Activated naive CD8-positive, alpha-beta T cell treated with anti-CD3 and anti-CD28 coated beads, Interleukin-2, amount 10 ng/mL, durations not matched to agents 7 days and 5 days (primary cell): Measurements from ENCODE around the gene LSAMP. TPM values are rescaled to one million over a fixed set of nuclear protein-coding genes. Genes with fewer than 3 reads are reported as not detected.

Experiments
- ATAC-seq: fragments of 150-1000 bp; cut with Tn5 transposase; one replicate; pipeline ENCODE4 v1.10.0; 2021; ENCODE audit warnings: low read depth, moderate library complexity
- POLR2A ChIA-PET: fragments of 350-600 bp; sonication (Branson Sonifier 250); formaldehyde crosslinking; loops from one replicate; lab custom pipeline; 2021; ENCODE audit warnings: antibody characterized with exemption; lab: Charles Lee
- DNase-seq: peaks from one replicate; pipeline ENCODE4 v3.0.0; 2021
- H3K27ac Mint-ChIP-seq: one replicate; pipeline ENCODE4 v1.8.0; 2022; ENCODE audit warnings: mild to moderate bottlenecking, mixed read lengths
- H3K27me3 Mint-ChIP-seq: one replicate; pipeline ENCODE4 v1.8.0; 2022; ENCODE audit warnings: mild to moderate bottlenecking, moderate library complexity, mixed read lengths
- H3K36me3 Mint-ChIP-seq: one replicate; pipeline ENCODE4 v1.8.0; 2021; ENCODE audit warnings: mild to moderate bottlenecking, mixed read lengths
- H3K4me1 Mint-ChIP-seq: one replicate; pipeline ENCODE4 v1.8.0; 2021; ENCODE audit warnings: mixed read lengths
- H3K4me3 Mint-ChIP-seq: one replicate; pipeline ENCODE4 v1.8.0; 2022; ENCODE audit warnings: mild to moderate bottlenecking, moderate library complexity, mixed read lengths
- H3K9me3 Mint-ChIP-seq: one replicate; pipeline ENCODE4 v1.8.0; 2021; ENCODE audit warnings: mixed read lengths
- total RNA-seq, 2 experiments: library from RNA; stranded (reverse); gene quantifications; one replicate each; pipeline ENCODE4 v1.2.3, GENCODE V29; 2021

LSAMP gene
- total RNA-seq, 2 experiments from 2014 or later = not detected

DNA sequence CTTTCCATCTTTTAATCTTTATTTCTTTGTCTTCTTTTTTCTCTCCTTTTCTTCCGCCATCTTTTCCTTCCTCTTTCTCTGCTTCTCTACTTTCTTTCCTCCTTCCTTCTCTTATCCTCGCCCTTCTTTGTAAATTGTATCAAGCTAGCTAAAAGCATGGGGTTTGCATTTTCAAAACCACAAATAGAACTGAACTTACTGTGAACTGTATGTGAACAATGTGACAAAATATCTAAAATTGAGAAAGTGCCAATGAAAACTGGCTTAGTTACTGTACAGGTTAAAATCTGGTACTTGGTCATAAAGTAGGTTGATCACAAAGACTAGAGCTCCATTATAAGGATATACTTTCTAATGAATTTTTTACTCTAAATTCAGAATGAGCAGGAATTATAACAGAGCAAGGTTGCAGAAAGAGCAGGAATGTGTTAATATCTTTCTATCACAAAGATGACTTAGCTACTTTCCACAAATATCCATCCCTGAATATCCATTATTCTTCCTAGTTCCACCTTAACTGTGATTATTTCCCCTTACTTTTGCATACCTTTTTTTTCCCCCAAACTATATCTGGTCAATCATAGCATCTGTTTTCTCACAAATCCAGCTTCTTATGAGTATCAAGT lies 122.4 kb downstream of the LSAMP start:
- Mint-ChIP-seq H3K27me3 (no peaks in the 10 kb centered on the region), H3K4me3 (no peak overlapping the region), H3K27ac (no peak overlapping the region), H3K36me3 (no peaks in the 10 kb centered on the region), H3K9me3 (no peaks in the 10 kb centered on the region), H3K4me1 (no peaks in the 10 kb centered on the region)
- DNase-seq = no peak
- no peak for ATAC-seq
- POLR2A ChIA-PET = no interaction called here

DNA sequence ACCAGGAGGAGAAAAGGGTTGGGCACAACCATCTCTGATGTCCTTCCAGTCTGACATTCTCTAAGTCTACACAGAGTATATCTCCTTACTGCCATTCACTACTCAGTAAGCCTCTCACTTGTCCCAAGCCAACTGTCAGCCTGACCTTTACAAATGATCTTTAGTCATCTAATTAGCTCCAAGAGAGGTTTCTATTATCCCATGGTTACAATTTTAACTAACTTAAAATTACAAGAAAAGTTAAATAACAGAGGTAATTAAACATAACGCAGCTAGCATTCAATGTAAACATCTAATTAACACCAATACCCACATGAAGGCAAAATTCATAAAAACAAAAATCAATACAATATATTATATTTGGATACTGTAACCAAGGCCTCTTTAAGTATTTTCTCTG lies 126.9 kb downstream of the LSAMP start:
- Mint-ChIP-seq H3K4me1 (no peaks in the 10 kb centered on the region), H3K27ac (no peak overlapping the region), H3K36me3 (no peaks in the 10 kb centered on the region), H3K9me3 (peaks cover 1% of the 10 kb centered on the region), H3K4me3 (no peak overlapping the region), H3K27me3 (no peaks in the 10 kb centered on the region)
- DNase-seq (no peak), ATAC-seq (no peak)
- POLR2A ChIA-PET = no interaction called here

DNA sequence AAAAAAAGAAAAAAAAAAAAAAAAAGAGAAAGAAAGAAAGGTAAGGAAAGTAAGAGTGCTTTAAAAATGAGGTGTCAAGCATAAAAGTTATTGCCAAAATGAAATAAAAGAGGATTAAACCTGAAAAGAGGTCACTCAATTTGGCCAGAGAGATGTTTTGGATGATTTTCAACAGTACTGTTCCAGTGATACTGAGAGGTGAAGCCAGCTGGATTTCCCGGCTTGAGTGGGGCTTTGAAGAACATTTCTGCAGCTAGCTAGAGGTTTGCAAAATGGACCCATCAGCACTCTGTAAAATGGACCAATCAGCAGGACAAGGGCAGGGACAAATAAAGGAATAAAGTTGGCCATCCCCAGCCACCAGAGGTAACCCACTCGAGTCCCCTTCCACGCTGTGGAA lies 128.5 kb downstream of the LSAMP start:
- H3K9me3 Mint-ChIP-seq = peaks cover 1% of the 10 kb centered on the region
- H3K27ac Mint-ChIP-seq = no peak overlapping the region
- POLR2A ChIA-PET = no interaction called here
- DNase-seq = no peak
- H3K4me3 Mint-ChIP-seq = no peak overlapping the region
- ATAC-seq = no peak
- H3K27me3 Mint-ChIP-seq = no peaks in the 10 kb centered on the region
- no peaks in the 10 kb centered on the region for H3K36me3 Mint-ChIP-seq
- H3K4me1 Mint-ChIP-seq = no peaks in the 10 kb centered on the region

DNA sequence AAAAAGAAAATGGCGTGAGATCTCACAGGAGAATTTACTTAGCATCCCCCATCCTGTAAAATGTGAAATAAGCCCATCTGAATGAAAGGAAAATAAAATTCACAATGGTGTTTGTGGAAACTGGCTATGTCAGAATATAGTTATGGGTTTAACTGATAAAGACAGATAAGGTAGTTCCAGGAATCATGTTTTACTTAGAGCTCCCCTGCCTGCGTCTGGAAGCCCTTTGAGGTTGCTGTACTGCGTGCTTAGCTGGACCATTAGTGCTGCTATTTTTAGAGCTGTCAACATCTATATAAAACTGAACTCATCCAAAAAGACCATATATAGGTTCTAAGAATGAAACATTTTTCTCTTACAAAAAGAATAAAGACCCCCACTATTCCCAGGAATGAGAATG lies 130.8 kb downstream of the LSAMP start:
- Mint-ChIP-seq H3K27me3 (no peaks in the 10 kb centered on the region), H3K27ac (no peak overlapping the region), H3K4me3 (no peak overlapping the region), H3K4me1 (no peaks in the 10 kb centered on the region), H3K36me3 (no peaks in the 10 kb centered on the region), H3K9me3 (peaks cover 1% of the 10 kb centered on the region)
- DNase-seq (no peak), ATAC-seq (no peak)
- POLR2A ChIA-PET = no interaction called here

DNA sequence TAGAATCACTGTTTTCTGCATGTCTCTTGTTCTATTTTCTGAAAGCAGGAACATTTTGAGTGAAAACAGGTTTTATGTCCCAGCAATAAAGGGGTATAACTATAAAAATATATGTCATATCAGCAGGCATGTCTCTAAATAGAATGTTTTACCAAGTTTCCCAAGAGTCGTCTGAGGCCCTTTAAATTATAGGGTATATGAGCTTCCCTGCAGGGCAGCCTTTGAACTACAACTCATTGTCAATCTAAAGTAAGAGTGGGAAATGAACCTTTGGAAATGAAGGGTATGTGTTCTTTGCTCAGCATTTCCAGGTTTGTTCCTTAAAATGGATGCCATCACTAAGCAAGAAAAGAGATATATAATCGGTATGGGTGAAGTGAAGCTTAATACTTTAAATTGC lies 138.6 kb downstream of the LSAMP start:
- Mint-ChIP-seq H3K9me3 (no peaks in the 10 kb centered on the region), H3K27ac (no peak overlapping the region), H3K4me3 (no peak overlapping the region), H3K4me1 (no peaks in the 10 kb centered on the region), H3K36me3 (no peaks in the 10 kb centered on the region), H3K27me3 (no peaks in the 10 kb centered on the region)
- POLR2A ChIA-PET = no interaction called here
- DNase-seq (no peak), ATAC-seq (no peak)

DNA sequence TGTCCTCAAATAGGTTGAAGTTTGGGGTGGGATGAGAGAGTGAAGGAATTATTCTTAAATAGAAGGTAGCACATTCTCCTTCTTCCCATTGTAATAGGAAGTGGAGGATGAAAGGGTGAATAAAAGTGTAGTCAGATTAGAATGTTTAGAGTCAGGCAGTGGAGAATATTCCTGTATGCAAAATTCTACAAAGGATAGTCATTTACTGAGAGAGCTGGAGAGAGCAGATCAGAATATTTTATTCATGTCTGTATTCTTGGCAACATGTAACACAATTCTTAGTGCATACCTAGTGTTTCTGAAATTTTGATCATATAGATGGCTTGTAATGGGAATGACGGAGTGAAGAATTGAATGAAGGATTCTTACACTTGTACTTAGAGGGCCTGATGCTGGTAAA lies 139.1 kb downstream of the LSAMP start:
- H3K4me1 Mint-ChIP-seq = no peaks in the 10 kb centered on the region
- DNase-seq = no peak
- no peaks in the 10 kb centered on the region for H3K36me3 Mint-ChIP-seq
- POLR2A ChIA-PET = no interaction called here
- no peaks in the 10 kb centered on the region for H3K27me3 Mint-ChIP-seq
- H3K27ac Mint-ChIP-seq = no peak overlapping the region
- no peak for ATAC-seq
- H3K4me3 Mint-ChIP-seq = no peak overlapping the region
- no peaks in the 10 kb centered on the region for H3K9me3 Mint-ChIP-seq

DNA sequence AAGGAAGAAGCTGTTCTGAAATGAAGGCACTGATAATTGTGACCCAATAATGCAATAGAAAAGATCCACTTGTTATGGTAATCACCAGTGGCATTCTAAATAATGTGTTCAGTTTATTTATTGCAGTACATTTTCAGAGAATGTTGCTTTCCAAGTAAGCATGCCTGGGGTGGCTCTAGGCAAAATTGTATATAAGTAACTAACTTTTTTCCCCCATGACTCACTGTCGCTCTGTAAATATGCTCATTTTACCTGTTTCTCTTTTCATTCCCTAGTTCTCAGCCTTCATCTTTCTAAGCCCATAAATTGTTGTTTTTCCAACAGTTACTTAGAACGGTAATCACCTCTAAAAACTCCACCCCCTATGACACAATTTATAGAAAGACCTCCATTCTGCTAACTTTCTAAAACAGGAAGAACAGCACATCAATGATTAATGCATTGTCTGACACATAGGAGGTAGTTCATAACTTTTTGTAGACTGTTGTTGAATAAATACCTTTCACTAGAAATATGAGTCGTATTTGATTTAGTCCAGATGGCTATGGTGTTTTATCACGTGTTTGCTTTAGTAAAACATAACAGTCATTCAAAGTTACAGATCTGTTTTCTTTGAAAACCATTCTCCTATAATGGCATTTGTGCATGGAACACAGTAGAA lies 143.1 kb downstream of the LSAMP start:
- DNase-seq = no peak
- Mint-ChIP-seq H3K27me3 (no peaks in the 10 kb centered on the region), H3K27ac (no peak overlapping the region), H3K9me3 (no peaks in the 10 kb centered on the region), H3K4me1 (no peaks in the 10 kb centered on the region), H3K36me3 (no peaks in the 10 kb centered on the region), H3K4me3 (no peak overlapping the region)
- POLR2A ChIA-PET = no interaction called here
- no peak for ATAC-seq

DNA sequence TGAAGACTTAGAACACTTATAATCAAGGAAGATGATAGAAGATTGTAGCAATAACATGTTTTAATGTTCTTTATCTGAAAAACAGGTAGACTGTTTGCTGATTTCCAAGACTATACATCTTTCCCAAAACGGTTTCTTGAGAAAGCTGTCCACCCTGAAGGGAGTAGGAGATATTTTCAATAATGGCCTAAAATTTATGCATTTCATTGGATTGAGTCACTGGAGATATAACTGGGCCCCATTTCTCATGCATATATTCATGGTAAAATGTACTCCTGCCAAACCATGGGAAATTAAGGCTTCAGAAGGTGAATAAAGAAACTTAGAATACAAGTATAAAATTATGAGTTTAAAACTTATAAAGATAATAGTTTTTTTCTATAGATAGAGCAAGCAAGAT lies 143.9 kb downstream of the LSAMP start:
- no peak overlapping the region for H3K4me3 Mint-ChIP-seq

DNA sequence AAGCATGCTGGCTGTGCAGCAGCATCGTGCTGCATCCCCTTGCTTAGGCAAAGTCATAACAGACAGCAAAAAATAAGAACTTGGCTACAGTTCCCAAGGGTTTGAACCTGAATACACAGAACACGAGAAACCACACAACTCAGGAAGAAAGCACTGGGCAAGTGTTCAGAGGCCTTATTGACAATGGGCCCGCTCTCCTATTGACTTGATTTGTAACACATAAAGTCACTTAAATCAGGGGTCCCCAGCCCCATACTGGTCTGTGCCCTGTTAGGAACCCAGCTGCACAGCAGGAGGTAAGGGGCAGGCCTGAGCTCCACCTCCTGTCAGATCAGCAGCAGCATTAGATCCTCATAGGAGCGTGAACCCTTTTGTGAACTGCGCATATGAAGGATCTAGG lies 145.1 kb downstream of the LSAMP start:
- H3K36me3 Mint-ChIP-seq = no peaks in the 10 kb centered on the region
- no peak for ATAC-seq
- H3K27me3 Mint-ChIP-seq = no peaks in the 10 kb centered on the region
- H3K27ac Mint-ChIP-seq = no peak overlapping the region
- POLR2A ChIA-PET = no interaction called here
- no peak for DNase-seq
- no peaks in the 10 kb centered on the region for H3K4me1 Mint-ChIP-seq
- H3K4me3 Mint-ChIP-seq = no peak overlapping the region
- peaks cover 2% of the 10 kb centered on the region for H3K9me3 Mint-ChIP-seq

More for the DNA sequence above, 143.9 kb downstream of the LSAMP start:
- no peaks in the 10 kb centered on the region for H3K27me3 Mint-ChIP-seq
- peaks cover 2% of the 10 kb centered on the region for H3K9me3 Mint-ChIP-seq
- POLR2A ChIA-PET = no interaction called here
- ATAC-seq (no peak), DNase-seq (no peak)
- no peak overlapping the region for H3K27ac Mint-ChIP-seq
- H3K36me3 Mint-ChIP-seq = no peaks in the 10 kb centered on the region
- H3K4me1 Mint-ChIP-seq = no peaks in the 10 kb centered on the region

DNA sequence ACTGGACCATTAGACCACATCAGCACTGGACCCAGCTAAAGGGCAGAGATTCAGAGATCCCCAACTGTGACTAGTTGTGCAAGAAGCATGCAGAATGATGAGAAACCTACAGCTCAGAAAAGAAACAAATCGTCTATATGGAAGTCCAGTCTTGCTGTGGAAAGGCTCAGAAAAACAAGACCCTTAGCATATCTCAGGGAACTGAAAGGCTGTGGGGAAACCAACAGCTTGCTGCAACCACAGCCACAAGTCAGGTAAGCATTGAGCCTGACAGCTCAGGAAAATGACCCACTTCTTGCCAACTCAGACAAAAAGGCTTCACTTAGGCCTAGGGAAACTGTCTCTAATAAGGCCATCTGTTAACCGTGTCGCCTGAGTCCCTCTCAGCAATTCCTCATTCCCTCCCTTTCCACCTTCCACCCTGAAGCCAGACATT lies 145.6 kb downstream of the LSAMP start:
- H3K9me3 Mint-ChIP-seq = peaks cover 2% of the 10 kb centered on the region
- POLR2A ChIA-PET = no interaction called here
- H3K27ac Mint-ChIP-seq = no peak overlapping the region
- H3K4me1 Mint-ChIP-seq = no peaks in the 10 kb centered on the region
- H3K4me3 Mint-ChIP-seq = no peak overlapping the region
- DNase-seq = no peak
- no peak for ATAC-seq
- no peaks in the 10 kb centered on the region for H3K36me3 Mint-ChIP-seq
- H3K27me3 Mint-ChIP-seq = no peaks in the 10 kb centered on the region

DNA sequence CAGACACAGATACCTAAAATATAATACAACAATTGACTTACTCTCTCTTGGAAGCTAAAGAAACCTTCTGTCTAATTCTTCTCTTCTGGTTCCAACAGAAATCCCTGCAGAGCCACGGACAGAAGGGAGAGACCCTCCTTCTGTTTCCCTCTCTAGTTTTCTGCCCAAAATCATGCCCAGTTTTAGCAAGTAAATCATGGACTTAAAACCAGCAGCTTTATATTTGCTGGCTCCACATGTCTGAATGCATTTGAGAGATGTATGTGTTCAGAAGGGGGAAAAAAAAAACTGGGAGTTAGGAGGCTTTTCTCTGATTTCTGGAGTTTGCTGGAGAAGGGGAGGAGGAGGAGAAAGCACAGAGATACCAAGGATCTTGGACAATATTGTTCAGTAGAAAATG lies 147.1 kb downstream of the LSAMP start:
- Mint-ChIP-seq H3K4me1 (no peaks in the 10 kb centered on the region), H3K27me3 (no peaks in the 10 kb centered on the region), H3K4me3 (no peak overlapping the region)

DNA sequence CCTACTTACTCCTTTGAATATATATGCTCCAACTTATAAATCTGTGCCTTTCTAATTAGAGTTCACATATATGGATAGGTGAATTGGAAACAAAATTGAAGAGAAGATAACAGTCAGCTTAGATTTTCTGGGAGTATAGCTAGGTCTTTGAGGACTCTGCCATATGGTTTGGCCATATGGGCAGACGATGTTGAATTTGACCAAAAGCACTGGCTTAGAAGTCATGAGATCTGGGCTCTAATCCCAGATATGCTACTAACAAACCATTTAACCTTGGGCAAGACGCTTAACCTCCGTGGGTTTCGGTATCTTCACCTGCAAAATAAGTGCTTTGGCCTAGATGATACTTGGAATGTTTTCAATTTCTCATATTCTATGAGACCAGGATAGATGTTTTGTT lies 154.1 kb downstream of the LSAMP start:
- no peak overlapping the region for H3K27ac Mint-ChIP-seq
- ATAC-seq (no peak), DNase-seq (no peak)
- H3K9me3 Mint-ChIP-seq = peaks cover 3% of the 10 kb centered on the region
- H3K4me3 Mint-ChIP-seq = no peak overlapping the region
- H3K4me1 Mint-ChIP-seq = no peaks in the 10 kb centered on the region
- no peaks in the 10 kb centered on the region for H3K27me3 Mint-ChIP-seq
- POLR2A ChIA-PET = no interaction called here
- H3K36me3 Mint-ChIP-seq = no peaks in the 10 kb centered on the region

More for the DNA sequence above, 147.1 kb downstream of the LSAMP start:
- POLR2A ChIA-PET = no interaction called here
- peaks cover 2% of the 10 kb centered on the region for H3K9me3 Mint-ChIP-seq
- ATAC-seq (no peak), DNase-seq (no peak)
- H3K36me3 Mint-ChIP-seq = no peaks in the 10 kb centered on the region
- H3K27ac Mint-ChIP-seq = no peak overlapping the region

DNA sequence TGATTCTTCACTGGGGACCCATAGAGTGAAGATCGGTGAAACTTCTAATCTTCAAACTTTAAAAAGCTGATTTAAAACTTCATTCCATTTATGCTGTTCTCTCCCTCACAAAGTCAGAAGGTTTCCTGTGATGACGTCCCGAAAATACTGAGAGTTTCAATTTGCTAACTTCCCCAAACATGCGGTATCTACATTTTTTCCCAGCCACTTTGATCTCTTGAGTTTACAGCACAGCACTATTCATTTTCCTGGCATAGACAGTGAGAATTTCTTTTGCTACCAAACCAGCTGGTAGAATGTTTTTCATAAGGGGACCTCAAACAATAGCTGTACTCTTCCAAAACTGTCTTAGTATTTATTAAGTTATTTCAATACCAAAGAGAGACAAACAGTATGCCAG lies 156.8 kb downstream of the LSAMP start:
- no peaks in the 10 kb centered on the region for H3K4me1 Mint-ChIP-seq
- H3K9me3 Mint-ChIP-seq = peaks cover 3% of the 10 kb centered on the region
- ATAC-seq (no peak), DNase-seq (no peak)
- no peaks in the 10 kb centered on the region for H3K27me3 Mint-ChIP-seq
- H3K4me3 Mint-ChIP-seq = no peak overlapping the region
- no peak overlapping the region for H3K27ac Mint-ChIP-seq
- POLR2A ChIA-PET = no interaction called here
- no peaks in the 10 kb centered on the region for H3K36me3 Mint-ChIP-seq

DNA sequence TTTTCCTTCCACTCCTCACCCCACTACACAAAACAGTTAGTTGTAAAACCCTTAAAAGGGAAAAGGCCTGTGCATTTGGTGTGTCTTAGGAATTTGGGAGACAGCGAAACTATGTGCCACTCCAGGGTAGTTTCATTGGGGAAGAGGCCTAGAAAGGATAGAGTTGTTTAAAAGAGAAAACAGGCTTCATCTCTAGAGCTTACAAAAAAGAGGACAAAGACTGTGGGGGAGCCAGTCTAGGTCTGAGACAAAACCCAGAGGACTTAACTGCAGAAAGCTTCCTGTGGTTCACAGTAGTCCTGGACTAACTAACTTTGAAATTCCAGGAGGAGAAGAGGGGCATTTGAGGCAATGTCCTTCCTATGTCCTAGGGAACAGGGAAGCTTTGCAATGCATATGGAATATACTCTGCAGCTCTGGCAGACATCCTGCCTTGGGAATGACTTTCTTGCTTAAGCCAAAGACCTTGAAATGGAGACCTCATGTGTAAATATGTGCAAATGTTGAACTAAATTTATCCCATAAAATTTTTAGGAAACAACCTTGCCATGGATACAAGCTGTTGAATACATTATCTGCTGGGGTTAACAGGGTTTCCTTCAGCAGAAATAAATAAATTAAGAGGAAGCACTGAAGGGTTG lies 159.4 kb downstream of the LSAMP start:
- Mint-ChIP-seq H3K4me3 (no peak overlapping the region), H3K27ac (no peak overlapping the region), H3K4me1 (no peaks in the 10 kb centered on the region), H3K36me3 (no peaks in the 10 kb centered on the region), H3K27me3 (peaks cover 1% of the 10 kb centered on the region), H3K9me3 (peaks cover 3% of the 10 kb centered on the region)
- ATAC-seq (no peak), DNase-seq (no peak)
- POLR2A ChIA-PET = no interaction called here
